LNCAP (cell line): Measurements from ENCODE around the gene RPS3A.

ENCODE experiments used
- CTCF ChIP-seq: fragments of 450-650 bp; IDR thresholded peaks from 2 replicates; pipeline ENCODE4 v1.5.1; 2017; ENCODE audit warnings: mild to moderate bottlenecking

RPS3A gene

GRCh38 chr4:151099229-151099975 lies at the start of gene RPS3A:
Gene RPS3A, plus strand, starts transcription at chr4:151099628. Its CDS starts 25 bp downstream, at chr4:151099653.
- peak; percentile 81 for TF ChIP-seq CTCF

DNA sequence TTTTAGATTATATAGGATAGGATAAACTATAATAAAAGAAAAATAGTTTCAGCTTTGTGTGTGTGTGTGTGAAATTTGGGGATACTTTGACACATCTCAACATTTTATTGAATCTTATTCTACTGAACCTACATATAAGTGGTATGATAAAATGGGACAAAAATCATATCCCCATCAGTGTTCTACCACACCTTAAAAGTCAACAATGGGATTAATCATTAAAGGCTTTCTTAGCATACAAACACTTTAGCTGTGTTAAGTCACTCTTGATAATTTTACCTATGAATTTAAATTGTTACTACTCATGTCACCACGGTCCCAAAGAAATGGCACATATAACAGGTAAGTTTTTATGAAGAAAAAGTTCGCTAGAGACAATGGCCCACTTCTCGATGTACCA lies 46.6 kb upstream of the RPS3A start:
- no peak for TF ChIP-seq CTCF

- no peak for TF ChIP-seq CTCF
These were observed 43.9 kb upstream of the RPS3A start for GRCh38 chr4:151055539-151055938.

DNA sequence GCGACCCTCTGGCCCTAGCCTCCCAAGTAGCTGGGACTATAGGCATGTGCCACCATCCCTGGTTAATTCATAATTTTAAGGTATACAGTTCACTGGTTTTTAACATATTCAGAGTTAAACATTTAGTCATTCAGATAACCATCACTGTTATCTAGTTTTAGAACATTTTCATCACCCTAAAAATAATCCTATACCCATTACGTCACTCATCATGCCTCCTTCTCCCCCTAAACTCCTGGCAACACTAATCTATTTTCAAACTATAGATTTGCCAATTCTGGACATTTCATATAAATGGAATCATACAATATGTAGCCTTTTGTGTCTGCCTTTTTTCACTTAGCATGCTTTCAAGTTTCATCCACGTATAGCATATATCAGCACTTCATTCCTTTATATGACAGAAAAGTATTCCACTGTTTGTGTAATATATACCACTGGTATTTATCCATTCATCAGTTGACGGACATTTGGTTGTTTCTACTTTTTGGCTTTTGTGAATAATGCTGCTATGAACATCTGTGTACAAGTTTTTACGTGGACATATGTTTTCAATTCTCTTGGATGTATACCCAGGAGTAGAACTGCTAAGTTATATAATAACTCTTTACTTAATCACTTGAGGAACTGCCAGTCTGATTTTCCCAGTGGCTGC lies 32.0 kb upstream of the RPS3A start:
- TF ChIP-seq CTCF, result no peak

DNA sequence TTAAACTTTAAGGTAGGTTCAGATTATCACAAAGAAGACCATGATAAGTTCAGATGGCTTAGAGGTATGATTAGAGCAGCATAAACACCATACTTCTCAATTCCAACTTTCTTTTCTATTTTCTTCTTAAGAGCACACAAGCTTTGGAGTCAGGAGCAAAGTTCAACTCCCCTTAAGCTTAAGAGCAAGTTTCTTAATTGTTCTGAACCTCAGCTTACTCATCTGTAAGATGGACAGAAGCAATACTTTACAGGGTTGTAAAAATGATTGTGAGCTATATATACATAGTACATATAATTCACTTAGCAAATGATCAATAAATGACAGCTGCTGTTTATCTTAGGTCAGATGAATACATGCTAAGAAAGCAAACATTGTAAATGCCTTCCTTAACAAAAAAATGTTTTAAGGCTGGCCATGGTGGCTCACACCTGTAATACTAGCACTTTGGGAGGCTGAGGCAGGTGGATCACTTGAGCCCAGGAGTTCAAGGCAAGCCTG lies 25.0 kb upstream of the RPS3A start:
- TF ChIP-seq CTCF, result no peak

- TF ChIP-seq CTCF, result no peak
These were observed 12.0 kb upstream of the RPS3A start for GRCh38 chr4:151087467-151087866.

- TF ChIP-seq CTCF, result no peak
These were observed 8.4 kb upstream of the RPS3A start for GRCh38 chr4:151091047-151091446.
